NCI-H2107 (cell line): ENCODE measurements around the gene CHRM4.
A peak's percentile ranks its signal among the peaks of the same experiment; 100 is the strongest.

Experiments
- DNase-seq: peaks from one replicate; lab custom pipeline; 2025; lab: John Stamatoyannopoulos, UW

Gene CHRM4

DNA sequence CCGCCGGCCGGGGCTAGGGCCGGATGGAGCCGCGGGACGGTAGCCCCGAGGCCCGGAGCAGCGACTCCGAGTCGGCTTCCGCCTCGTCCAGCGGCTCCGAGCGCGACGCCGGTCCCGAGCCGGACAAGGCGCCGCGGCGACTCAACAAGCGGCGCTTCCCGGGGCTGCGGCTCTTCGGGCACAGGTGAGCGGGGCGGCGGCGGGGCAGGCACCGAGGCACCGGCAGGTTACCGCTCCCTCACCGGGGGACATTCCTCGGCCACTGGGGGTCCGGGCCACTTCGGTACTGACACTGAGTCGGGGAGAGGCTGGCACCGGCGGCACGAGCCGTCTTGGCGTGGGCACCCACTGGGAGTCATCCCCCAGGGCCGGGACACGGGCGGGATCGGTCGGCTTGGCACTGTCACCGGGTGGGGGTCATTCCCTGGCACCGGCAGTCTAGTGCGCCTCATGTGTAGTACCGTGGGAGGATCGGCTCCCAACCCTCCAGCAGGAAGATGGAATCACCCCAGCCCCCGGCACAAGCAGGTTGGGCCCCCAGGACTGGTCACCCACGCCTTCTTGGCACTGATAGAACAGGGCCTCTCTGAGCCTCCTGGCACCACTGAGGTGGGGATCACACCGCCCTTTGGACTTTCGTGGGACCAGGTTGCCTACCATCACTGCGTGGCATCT is 43.8 kb downstream of the CHRM4 start:
- no peak for DNase-seq

DNA sequence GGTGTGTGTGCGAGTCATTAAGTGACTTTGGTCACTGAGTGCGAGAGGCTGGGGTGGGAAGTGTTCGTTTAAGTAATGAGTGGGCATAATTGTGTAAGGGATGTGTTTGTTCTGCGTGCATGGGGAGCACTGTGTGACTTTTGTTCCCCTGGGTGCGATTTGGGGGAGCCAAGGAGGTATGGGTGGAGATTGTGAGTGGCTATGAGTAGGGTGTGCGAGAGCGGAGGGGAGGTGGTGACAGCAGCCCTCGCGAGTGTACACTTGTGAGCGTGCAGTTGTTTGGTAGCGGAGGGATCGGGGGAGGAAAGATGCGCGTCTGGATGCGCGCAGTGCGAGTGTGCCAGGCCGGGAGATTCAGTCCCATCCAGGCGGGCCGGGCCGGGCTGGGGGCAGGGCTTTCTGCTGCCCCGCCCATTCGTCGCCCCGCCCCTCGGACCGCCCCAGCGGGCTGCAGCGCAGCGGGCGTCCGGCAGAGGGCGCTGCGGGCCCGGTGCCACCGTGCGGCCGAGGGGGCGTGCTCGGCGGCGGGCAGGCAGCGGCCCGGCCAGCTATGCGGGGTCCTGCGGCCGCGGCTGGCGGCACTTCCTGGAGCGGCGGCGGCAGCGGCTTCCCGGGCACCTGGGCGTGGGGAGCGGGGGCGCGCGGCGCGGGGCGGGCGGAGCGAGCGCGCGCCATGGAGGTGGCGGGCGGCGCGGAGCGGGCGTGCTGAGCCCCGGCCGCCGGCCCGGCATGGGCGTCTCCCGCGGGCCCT is 44.5 kb downstream of the CHRM4 start, which contains the start of gene DGKZ:
Gene DGKZ (plus strand): TSS at position 578 of the 751 bp plus-strand sequence. CDS start 197 bp downstream, outside the sequence.
- peak; percentile 79 for DNase-seq

DNA sequence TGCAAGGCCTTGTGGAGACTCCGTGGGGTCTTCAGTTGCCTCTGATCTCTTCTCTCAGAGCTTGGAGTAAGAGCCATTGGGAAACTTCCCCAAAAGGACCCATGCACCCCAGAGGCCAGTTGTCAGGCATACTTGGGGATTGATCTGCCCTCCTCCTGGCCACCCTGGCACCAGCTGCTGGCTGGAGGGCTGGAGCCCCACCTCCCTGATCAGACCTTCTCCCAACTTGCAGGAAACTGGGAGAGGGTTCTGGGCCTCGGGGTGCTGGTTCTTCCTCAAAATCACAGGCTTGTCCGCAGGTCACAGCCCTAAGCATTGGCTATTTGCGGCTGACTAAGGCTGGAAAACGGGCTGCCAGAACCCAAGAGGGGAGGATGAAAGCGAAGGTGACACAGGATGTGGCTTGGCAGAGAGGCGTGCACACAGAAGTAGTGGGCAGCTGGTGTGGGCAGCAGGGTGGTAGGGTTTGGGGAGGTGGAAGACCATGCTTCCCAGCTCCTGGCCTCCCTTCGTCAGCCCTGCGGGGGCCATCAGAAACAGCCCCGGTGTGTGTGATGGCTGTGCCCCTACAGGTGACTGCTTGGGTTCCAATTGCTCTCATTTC is 45.6 kb downstream of the CHRM4 start:
- no peak for DNase-seq

DNA sequence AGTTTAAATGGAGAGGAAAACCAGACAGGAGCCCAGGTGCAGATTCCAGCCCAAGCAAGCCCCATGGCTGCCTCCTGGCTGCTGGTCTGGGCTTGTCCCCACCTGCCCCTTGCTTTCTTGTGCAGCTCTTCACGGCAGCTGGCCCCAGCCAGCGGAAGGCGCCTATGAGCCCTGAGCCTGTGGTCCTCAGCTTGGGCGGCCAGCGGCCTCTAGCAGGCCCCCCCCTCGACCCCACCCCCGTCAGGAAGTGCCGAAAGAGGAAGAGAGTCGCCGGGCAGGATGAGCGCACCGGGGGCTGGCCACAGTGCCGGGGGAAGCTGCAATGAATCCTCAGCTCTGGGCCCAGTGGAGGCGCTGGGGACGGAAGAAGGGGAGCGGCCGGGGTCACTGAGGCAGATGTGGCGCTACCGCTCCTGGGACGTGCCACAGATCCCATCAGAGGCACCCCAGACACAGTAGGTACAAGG is 46.4 kb downstream of the CHRM4 start:
- no peak for DNase-seq

DNA sequence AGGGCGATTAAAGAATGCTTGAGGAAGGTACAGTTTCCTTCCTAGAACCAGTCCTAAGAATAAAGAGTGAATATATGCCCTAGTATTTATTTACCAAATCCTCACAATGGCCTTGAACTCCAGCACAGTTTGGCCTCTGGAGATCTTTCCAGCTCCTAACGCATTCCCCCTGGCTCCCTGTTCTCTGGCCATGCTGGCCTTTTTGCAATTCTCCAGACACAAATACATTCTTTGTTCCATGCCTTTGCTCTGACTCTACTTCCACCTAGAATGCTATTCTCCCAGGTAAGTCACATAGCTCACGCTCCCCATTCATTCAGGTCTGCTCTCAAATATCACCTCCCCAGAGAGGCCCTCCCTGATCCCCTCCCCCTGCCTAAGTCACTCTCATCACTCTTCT is 48.1 kb downstream of the CHRM4 start:
- DNase-seq = no peak

DNA sequence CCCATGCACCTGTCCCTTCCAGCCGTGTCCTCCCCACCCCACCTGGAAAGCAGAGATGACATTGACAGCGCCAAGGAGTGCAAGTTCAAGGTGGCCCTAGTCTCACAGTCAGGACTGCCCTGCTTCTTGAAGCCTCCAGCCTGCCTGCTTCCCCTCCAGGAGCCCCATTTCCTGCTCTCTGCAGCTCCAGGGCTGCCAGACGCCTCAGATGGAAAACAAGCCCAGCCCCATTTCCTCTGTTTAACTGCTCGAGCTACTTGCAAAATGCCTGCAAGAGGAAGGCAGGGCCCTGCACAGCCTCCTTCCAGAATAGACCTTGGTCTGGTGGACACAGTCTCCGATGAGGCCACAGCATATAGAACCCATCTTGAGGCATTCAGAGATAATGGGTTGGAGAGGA is 49.3 kb downstream of the CHRM4 start:
- DNase-seq = no peak

DNA sequence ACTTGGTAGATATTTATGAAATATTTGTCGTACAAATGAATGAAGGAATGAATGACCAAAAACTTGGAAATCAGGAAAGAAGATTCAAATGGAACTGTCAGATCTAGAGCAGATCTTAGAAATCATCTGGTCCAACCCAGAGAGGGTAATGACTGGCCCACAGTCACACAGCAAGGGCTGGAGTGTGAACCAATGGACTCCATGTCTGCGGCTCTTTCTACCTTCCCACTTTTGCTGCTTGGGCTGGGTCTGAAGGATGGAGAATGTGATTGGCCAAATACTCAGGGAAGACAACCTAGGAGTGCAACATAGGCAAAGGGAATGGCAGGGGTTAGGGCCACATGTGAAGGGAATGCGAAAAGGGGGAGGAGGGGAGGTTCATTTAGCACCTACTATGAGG is 50.1 kb downstream of the CHRM4 start:
- no peak for DNase-seq

DNA sequence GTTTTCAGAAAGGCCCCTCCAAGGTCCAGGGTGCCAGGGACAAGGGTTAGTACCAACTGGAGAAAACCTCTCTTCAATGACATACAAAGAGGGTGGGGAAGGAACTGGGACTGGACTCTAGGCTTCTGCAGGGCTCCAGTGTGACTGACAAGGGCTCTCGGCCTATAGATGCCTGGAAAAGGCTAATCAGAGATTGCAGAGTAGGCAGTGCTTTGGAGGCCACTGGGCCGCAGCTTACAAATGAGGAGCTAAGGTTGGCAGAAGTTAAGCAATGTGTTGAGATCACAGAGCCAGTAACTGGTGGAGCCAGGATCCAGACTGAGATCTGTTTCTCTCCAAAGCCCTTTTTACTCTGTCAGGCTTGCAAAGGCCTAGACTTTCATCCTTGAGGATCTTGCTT is 51.8 kb downstream of the CHRM4 start:
- DNase-seq = no peak

DNA sequence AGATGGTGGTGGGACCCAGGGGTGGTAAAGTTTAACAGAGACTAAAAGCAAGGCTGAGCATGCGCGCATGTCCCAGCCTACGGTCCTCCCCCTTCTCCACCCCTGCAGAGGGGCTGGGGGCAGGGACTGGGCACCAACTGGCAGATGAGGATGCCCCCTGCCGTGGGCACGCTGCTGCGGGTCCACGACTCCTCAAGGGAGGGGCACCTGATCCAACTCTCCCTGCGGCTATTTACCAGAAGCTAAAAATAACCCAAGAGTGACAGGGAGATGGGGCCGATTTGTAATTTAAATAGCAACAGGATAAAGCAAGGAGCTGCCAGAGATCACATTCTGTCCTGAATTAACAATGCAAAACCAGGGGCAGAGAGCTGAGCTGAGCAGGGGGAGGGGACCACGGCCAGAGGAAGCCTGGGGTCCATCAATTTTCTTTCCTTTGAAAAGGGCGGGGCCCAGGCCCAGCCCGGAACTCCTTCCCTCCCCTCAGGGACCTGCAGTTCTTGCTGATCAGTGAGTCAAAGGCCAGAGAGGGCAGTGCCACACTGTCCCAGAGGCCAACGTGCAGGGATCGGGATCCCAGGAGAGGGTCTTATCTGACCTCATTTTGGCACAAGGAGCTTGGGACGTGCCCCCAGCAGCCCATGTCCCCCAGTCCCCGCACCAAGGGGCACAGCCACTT is 52.4 kb downstream of the CHRM4 start:
- no peak for DNase-seq

DNA sequence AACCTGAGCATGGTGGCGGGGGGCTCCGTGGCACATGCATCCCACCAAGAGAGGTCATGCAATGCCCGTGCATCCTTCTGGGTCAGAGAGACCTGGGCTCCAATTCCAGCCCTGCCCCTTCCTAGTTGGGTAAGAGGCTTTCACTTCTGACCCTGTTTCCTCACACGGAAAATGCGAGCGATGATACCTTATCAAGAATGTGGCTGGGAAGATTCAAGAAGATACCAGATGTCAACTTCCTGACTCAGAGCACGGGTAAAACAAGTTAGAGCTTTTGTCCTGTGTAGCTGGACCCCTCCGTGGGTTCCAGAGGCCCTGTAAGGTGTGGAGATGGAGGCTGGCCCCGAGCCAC is 53.0 kb downstream of the CHRM4 start:
- DNase-seq = no peak

DNA sequence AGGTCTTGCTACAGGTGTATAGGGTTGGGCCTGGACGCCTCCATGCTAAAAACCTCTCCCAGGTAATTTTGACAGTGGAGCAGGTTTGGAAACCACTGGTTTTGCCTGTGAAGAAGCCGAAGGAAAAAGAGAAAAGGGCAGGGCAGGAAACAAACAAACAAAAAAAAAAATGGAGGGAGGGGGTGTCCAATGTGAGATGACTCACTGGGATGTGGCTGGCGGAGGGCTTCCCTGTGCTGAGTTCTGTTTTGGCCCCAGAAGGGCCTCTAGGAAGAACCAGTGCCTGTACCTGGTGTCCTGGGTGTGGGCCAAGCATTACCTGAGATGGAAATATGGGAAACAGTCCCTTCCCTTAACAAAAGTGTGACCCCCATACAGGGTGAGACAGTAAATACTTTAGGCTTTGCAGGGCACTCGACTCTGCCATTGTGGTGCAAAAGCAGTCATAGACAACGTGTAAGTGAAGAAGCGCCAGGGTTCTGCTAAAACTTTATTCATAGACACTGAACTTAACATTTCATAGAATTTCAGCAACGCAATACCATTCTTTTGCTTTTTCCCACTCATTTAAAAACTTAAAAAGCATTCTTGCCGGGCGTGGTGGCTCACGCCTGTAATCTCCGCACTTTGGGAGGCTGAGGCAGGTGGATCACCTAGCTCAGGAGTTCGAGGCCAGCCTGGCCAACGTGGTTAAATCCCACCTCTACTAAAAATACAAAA is 53.8 kb downstream of the CHRM4 start:
- no peak for DNase-seq

DNA sequence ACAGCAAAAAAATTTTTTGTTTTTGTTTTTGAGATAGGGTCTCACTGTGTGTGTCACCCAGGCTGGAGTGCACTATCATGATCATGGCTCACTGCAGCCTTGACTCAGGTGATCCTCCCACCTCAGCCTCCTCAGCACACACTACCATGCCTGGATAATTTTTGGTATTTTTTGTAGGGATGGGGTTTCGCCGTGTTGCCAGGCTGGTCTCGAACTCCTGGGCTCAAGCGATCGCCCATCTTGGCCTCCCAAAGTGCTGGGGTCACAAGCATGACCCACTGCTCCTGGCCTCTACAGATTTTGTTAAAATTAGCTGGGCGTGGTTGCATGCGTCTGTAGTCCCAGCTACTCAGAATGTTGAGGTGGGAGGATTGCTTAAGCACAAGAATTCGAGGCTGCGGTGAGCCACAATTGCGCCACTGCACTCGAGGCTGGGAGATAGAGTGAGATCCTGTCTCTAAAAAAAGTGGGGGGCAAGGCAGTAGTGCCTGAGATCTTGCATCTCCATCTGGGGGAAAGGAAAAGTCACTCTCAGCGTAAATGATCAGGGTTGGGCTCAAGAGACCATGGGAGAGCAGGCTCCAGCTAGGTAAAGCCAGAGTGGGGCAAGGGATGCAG is 54.9 kb downstream of the CHRM4 start:
- no peak for DNase-seq

DNA sequence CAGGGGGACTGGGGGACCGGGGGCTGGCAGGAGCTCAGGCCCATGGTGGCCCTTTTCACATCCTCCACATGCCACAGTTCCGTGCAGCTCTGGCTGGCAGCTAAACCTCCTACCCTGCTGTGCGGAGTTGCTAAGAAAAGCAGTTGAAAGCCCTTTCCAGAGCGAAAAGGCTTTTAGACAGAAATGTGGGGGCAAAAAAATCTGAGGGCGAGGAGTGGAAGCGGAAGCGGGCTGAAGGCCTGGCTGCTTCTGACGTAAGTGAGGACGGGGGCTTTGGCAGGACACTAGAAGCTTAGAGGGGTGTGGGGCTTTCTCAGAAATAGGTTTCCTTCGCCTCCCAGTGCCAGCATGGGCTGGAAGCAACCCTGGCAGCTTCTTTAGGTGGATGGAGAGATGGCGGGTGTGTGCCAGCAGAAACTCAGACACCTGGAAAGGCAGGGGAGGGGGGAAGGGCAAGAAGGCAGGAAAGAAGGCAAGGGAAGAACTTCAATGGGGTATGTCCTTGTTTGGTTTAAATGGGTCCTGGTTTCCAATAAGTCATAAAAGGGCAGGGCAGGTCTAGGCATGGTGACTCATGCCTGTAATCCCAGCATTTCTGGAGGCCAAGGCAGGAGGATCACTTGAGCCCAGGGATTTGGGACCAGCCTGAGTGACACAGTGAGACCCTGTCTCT is 55.5 kb downstream of the CHRM4 start:
- DNase-seq = no peak

DNA sequence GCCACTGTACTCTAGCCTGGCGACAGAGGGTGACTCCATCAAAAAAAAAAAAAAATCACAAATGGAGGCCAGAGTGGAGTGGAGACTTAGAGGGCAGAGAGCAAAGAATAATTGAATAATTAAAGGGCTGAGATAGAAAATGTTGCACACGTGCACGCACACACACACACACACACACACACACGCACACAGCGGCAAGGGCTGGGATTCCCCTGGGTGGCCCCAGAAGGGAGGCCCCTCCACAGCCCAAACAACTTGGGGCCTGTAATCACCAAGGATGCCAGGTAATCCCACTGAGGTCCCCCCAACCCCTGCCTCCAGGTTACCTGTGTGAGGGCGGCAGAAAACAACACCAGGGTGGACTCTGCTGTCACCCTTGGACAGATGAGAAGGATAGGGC is 56.3 kb downstream of the CHRM4 start:
- no peak for DNase-seq

DNA sequence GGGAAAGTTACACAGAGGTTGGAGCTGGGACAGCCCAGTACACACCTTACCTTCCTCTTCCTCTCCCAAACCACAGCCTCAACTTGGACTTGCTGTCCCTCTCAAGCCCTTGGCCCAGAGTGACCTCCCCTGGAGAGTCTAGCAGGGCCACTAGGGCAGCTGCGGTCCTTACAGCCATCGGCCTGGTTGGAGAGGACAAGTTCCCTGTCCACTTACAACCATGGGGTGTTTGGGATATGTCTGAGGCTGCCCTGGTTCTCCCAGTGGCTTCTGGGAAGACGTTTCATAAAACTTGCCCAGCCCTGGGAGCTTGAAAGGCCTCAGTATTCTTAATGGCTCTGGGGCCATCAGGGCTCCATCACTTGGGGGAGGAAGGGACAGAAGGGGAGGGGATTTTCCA is 57.4 kb downstream of the CHRM4 start:
- no peak for DNase-seq
